Measurements from ENCODE around the gene FYCO1.

The FYCO1 gene

DNA sequence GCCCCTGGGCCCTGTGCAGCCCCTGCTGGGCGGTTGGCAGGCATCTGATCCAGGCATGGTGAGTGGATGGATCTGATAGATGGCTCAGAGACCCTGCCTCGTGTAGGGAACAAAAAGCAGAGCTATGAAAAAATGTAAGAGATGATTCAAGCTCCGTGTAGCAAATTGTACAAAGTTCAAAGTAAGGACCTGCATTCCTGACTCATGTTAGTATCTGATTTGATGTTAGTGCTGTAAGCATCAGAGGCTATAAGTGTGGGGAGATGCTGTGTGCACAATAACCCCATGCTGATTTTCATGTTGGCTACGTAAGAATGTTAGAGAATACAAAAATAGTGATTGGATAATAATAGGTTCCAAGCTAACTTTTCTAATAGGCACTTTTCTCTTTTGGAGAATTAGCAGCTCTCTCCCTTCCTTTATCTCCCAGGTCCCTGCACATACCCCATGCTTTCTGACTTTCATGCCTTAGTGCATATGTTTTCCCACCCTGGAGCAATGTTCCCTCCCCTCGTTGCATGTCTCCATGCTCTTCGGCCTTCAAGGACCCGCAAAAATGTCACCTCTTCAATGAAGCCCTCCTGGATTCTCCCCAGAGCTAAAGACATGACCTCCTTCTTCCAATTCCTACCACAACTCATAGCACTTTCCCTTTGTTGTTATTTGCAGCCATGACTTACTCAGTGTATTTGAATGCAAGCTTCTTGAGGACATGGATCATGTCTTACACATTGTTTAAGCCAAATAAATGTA, 107.7 kb downstream of the FYCO1 start:
- Histone ChIP-seq H2BK15ac (replicated peaks; ENCODE audit: low read depth) (no peak overlapping the region), H3K9ac (ENCODE audit: low read length) (no peak overlapping the region), H3K27me3 (ENCODE audit: insufficient read depth, low read length, poor library complexity) (no peaks in the 10 kb centered on the region), H3K23ac (ENCODE audit: low read length) (no peak overlapping the region), H3K27ac (ENCODE audit: low read depth, low read length) (no peak overlapping the region), H3K56ac (ENCODE audit: low read length) (no peak overlapping the region), H3K79me2 (ENCODE audit: control insufficient read depth, insufficient read depth, low read length) (no peaks in the 10 kb centered on the region), H3K36me3 (ENCODE audit: control insufficient read depth, insufficient read depth, low read length) (no peaks in the 10 kb centered on the region), H4K5ac (ENCODE audit: low read length) (no peak overlapping the region), H2BK120ac (ENCODE audit: low read depth, low read length) (no peak overlapping the region), H3K4me3 (ENCODE audit: low read length) (no peak overlapping the region), H3K4ac (ENCODE audit: low read depth, low read length) (no peak overlapping the region), H3K79me1 (ENCODE audit: low read length) (no peaks in the 10 kb centered on the region), H2BK5ac (ENCODE audit: low read length) (no peak overlapping the region), H3K18ac (ENCODE audit: low read length) (no peak overlapping the region), H2AK5ac (ENCODE audit: low read length) (no peak overlapping the region), H3K4me1 (ENCODE audit: control insufficient read depth, low read depth, low read length) (no peaks in the 10 kb centered on the region), H3K4me2 (ENCODE audit: low read length) (no peak overlapping the region), H4K8ac (ENCODE audit: low read depth, low read length) (no peak overlapping the region)
- DNase-seq, result no peak
- no CpG with 5 or more reads among the region's 7 CpGs for WGBS (ENCODE audit: extremely low coverage, insufficient coverage, low lambda C conversion rate)

GRCh38 chr3:45887285-45887684, 108.3 kb downstream of the FYCO1 start:
- WGBS (ENCODE audit: extremely low coverage, insufficient coverage, low lambda C conversion rate), result no CpG with 5 or more reads among the region's 4 CpGs
- H2BK15ac ChIP-seq (replicated peaks; ENCODE audit: low read depth), result no peak overlapping the region

DNA sequence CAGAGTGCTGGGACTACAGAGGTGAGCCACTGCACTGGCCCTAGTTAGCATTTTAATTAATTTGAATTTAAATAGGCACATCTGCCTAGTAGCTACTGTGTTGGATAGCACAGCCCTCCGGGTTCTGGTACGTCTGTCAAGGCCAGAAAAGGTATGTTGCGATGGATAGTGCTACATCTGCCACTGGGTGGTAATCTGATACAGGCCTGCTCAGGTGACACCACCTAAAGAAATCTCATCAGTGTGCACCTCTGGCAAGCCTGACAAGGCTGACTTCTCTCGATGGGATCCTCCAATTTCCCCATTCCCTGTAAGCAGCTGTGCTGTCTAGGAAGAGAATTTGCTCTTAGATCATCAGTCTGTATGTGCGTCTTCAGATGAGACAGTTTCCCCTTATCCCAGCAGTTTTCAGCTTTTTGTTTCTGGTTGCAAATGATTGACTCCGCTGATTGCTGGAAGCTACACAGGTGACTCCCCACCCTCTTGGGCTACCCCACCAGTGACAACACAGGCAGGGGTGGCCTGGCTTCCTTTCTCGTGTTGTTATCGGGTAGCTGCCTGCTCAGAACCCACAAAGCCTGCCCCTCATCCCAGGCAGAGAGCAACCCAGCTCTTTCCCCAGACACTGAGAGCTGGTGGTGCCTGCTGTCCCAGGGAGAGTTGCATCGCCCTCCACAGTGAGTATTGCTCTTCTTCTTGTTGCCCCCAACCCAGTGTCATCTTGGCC, 109.5 kb downstream of the FYCO1 start, which contains the start of gene CCR9:
Gene CCR9, plus strand, starts transcription at position 565 of the 727 bp plus-strand sequence. CDS start 8,391 bp downstream, outside the sequence.
- no peak within 1 kb of the TSS for H3K23ac ChIP-seq (ENCODE audit: low read length)
- H4K8ac ChIP-seq (ENCODE audit: low read depth, low read length), result no peak within 1 kb of the TSS
- H3K4ac ChIP-seq (ENCODE audit: low read depth, low read length), result no peak within 1 kb of the TSS
- no peak within 1 kb of the TSS for H2BK120ac ChIP-seq (ENCODE audit: low read depth, low read length)
- H3K18ac ChIP-seq (ENCODE audit: low read length), result no peak within 1 kb of the TSS
- no peak within 1 kb of the TSS for H2BK5ac ChIP-seq (ENCODE audit: low read length)
- H2BK15ac ChIP-seq (replicated peaks; ENCODE audit: low read depth), result no peak within 1 kb of the TSS
- H3K36me3 ChIP-seq (ENCODE audit: control insufficient read depth, insufficient read depth, low read length), result no peaks in the 10 kb centered on the region
- WGBS (ENCODE audit: extremely low coverage, insufficient coverage, low lambda C conversion rate), result no CpG with 5 or more reads among the region's 9 CpGs
- DNase-seq, result no peak
- H3K4me3 ChIP-seq (ENCODE audit: low read length), result no peak within 1 kb of the TSS
- H4K5ac ChIP-seq (ENCODE audit: low read length), result no peak within 1 kb of the TSS
- H3K79me2 ChIP-seq (ENCODE audit: control insufficient read depth, insufficient read depth, low read length), result no peaks in the 10 kb centered on the region
- no peak within 1 kb of the TSS for H2AK5ac ChIP-seq (ENCODE audit: low read length)
- H3K4me1 ChIP-seq (ENCODE audit: control insufficient read depth, low read depth, low read length), result no peaks in the 10 kb centered on the region
- no peaks in the 10 kb centered on the region for H3K27me3 ChIP-seq (ENCODE audit: insufficient read depth, low read length, poor library complexity)
- H3K4me2 ChIP-seq (ENCODE audit: low read length), result no peak within 1 kb of the TSS
- H3K9ac ChIP-seq (ENCODE audit: low read length), result no peak within 1 kb of the TSS
- no peak within 1 kb of the TSS for H3K27ac ChIP-seq (ENCODE audit: low read depth, low read length)
- H3K56ac ChIP-seq (ENCODE audit: low read length), result no peak within 1 kb of the TSS
- no peaks in the 10 kb centered on the region for H3K79me1 ChIP-seq (ENCODE audit: low read length)

More at GRCh38 chr3:45887285-45887684, 108.3 kb downstream of the FYCO1 start:
- no peak overlapping the region for H3K9ac ChIP-seq (ENCODE audit: low read length)
- no peak overlapping the region for H4K5ac ChIP-seq (ENCODE audit: low read length)
- no peak overlapping the region for H2AK5ac ChIP-seq (ENCODE audit: low read length)
- no peak overlapping the region for H3K27ac ChIP-seq (ENCODE audit: low read depth, low read length)
- no peaks in the 10 kb centered on the region for H3K36me3 ChIP-seq (ENCODE audit: control insufficient read depth, insufficient read depth, low read length)
- no peak overlapping the region for H3K56ac ChIP-seq (ENCODE audit: low read length)
- H3K4ac ChIP-seq (ENCODE audit: low read depth, low read length), result no peak overlapping the region
- no peak overlapping the region for H3K4me3 ChIP-seq (ENCODE audit: low read length)
- no peaks in the 10 kb centered on the region for H3K79me2 ChIP-seq (ENCODE audit: control insufficient read depth, insufficient read depth, low read length)
- H2BK120ac ChIP-seq (ENCODE audit: low read depth, low read length), result no peak overlapping the region
- H4K8ac ChIP-seq (ENCODE audit: low read depth, low read length), result no peak overlapping the region
- H3K23ac ChIP-seq (ENCODE audit: low read length), result no peak overlapping the region
- H3K27me3 ChIP-seq (ENCODE audit: insufficient read depth, low read length, poor library complexity), result no peaks in the 10 kb centered on the region
- H3K4me1 ChIP-seq (ENCODE audit: control insufficient read depth, low read depth, low read length), result no peaks in the 10 kb centered on the region
- no peak overlapping the region for H3K4me2 ChIP-seq (ENCODE audit: low read length)
- no peak overlapping the region for H2BK5ac ChIP-seq (ENCODE audit: low read length)
- H3K79me1 ChIP-seq (ENCODE audit: low read length), result no peaks in the 10 kb centered on the region
- no peak overlapping the region for H3K18ac ChIP-seq (ENCODE audit: low read length)
- DNase-seq, result no peak

GRCh38 chr3:45884368-45885201, 111.0 kb downstream of the FYCO1 start:
- H3K56ac ChIP-seq (ENCODE audit: low read length), result no peak overlapping the region
- H3K4me1 ChIP-seq (ENCODE audit: control insufficient read depth, low read depth, low read length), result no peaks in the 10 kb centered on the region
- DNase-seq, result no peak
- H3K9ac ChIP-seq (ENCODE audit: low read length), result no peak overlapping the region
- H4K8ac ChIP-seq (ENCODE audit: low read depth, low read length), result no peak overlapping the region
- no peak overlapping the region for H3K4ac ChIP-seq (ENCODE audit: low read depth, low read length)
- H3K79me2 ChIP-seq (ENCODE audit: control insufficient read depth, insufficient read depth, low read length), result no peaks in the 10 kb centered on the region
- H3K18ac ChIP-seq (ENCODE audit: low read length), result no peak overlapping the region
- no CpG with 5 or more reads among the region's 23 CpGs for WGBS (ENCODE audit: extremely low coverage, insufficient coverage, low lambda C conversion rate)
- H2BK5ac ChIP-seq (ENCODE audit: low read length), result no peak overlapping the region
- no peaks in the 10 kb centered on the region for H3K36me3 ChIP-seq (ENCODE audit: control insufficient read depth, insufficient read depth, low read length)
- no peak overlapping the region for H2AK5ac ChIP-seq (ENCODE audit: low read length)
- H3K27ac ChIP-seq (ENCODE audit: low read depth, low read length), result no peak overlapping the region
- no peaks in the 10 kb centered on the region for H3K27me3 ChIP-seq (ENCODE audit: insufficient read depth, low read length, poor library complexity)
- H4K5ac ChIP-seq (ENCODE audit: low read length), result no peak overlapping the region
- no peak overlapping the region for H3K23ac ChIP-seq (ENCODE audit: low read length)
- no peak overlapping the region for H3K4me3 ChIP-seq (ENCODE audit: low read length)
- H2BK15ac ChIP-seq (replicated peaks; ENCODE audit: low read depth), result no peak overlapping the region
- no peak overlapping the region for H2BK120ac ChIP-seq (ENCODE audit: low read depth, low read length)
- H3K4me2 ChIP-seq (ENCODE audit: low read length), result no peak overlapping the region
- no peaks in the 10 kb centered on the region for H3K79me1 ChIP-seq (ENCODE audit: low read length)

- H2BK15ac ChIP-seq (replicated peaks; ENCODE audit: low read depth), result no peak overlapping the region
- no peak overlapping the region for H3K18ac ChIP-seq (ENCODE audit: low read length)
- H2BK5ac ChIP-seq (ENCODE audit: low read length), result no peak overlapping the region
- no peak overlapping the region for H2BK120ac ChIP-seq (ENCODE audit: low read depth, low read length)
- no peak overlapping the region for H3K9ac ChIP-seq (ENCODE audit: low read length)
- H3K23ac ChIP-seq (ENCODE audit: low read length), result no peak overlapping the region
- no peak overlapping the region for H3K4ac ChIP-seq (ENCODE audit: low read depth, low read length)
- H3K79me1 ChIP-seq (ENCODE audit: low read length), result no peaks in the 10 kb centered on the region
- H4K8ac ChIP-seq (ENCODE audit: low read depth, low read length), result no peak overlapping the region
- DNase-seq, result peak; percentile 6
- H3K36me3 ChIP-seq (ENCODE audit: control insufficient read depth, insufficient read depth, low read length), result no peaks in the 10 kb centered on the region
- no peak overlapping the region for H4K5ac ChIP-seq (ENCODE audit: low read length)
- H3K4me2 ChIP-seq (ENCODE audit: low read length), result no peak overlapping the region
- no peak overlapping the region for H3K4me3 ChIP-seq (ENCODE audit: low read length)
- H2AK5ac ChIP-seq (ENCODE audit: low read length), result no peak overlapping the region
- no peak overlapping the region for H3K56ac ChIP-seq (ENCODE audit: low read length)
- WGBS (ENCODE audit: extremely low coverage, insufficient coverage, low lambda C conversion rate), result no CpG with 5 or more reads among the region's 8 CpGs
- no peaks in the 10 kb centered on the region for H3K27me3 ChIP-seq (ENCODE audit: insufficient read depth, low read length, poor library complexity)
- H3K4me1 ChIP-seq (ENCODE audit: control insufficient read depth, low read depth, low read length), result no peaks in the 10 kb centered on the region
- no peak overlapping the region for H3K27ac ChIP-seq (ENCODE audit: low read depth, low read length)
- H3K79me2 ChIP-seq (ENCODE audit: control insufficient read depth, insufficient read depth, low read length), result no peaks in the 10 kb centered on the region
Measured at GRCh38 chr3:45881078-45882022, 114.3 kb downstream of the FYCO1 start.
